ENCODE data around the gene MTAP.

Gene MTAP

DNA sequence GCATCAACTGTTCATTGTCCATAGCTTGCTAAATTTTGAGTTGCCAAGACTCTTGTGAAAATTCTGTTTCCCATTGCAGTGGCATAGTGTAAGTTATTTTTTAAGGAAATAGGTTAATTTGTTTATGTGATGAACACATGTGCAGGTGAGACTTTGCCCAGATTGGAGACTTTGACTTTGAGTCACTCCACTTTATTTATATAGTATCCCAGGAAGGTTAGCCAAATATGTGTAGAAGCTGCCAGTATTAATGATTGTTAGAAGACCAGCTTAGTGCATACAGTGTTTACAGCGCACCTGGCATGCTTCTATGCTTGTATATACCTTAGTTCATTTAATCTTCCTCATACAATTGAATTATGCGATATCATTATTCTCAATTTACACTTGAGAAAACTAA lies 51.0 kb downstream of the MTAP start:
- Histone ChIP-seq H4K20me1 (ENCODE audit: insufficient read depth, low read length, poor library complexity, severe bottlenecking) (no peaks in the 10 kb centered on the region), H3K4me2 (ENCODE audit: low read depth, low read length, poor library complexity, severe bottlenecking) (no peak overlapping the region), H3K4me3 (ENCODE audit: low read length, poor library complexity, severe bottlenecking) (no peak overlapping the region), H2AFZ (ENCODE audit: low read length) (no peak overlapping the region), H3K9ac (ENCODE audit: low read depth, low read length, poor library complexity, severe bottlenecking) (no peak overlapping the region), H3K79me2 (ENCODE audit: insufficient read depth, low read length) (no peaks in the 10 kb centered on the region), H3K9me3 (ENCODE audit: insufficient read depth, low read depth, low read length) (no peaks in the 10 kb centered on the region), H3K9me2 (replicated peaks; ENCODE audit: low read depth, low read length) (no peaks in the 10 kb centered on the region), H3K27me3 (ENCODE audit: insufficient read depth, low read length, poor library complexity, severe bottlenecking) (no peaks in the 10 kb centered on the region), H3K36me3 (ENCODE audit: insufficient read depth, low read length) (peaks cover 31% of the 10 kb centered on the region; the same call in 1 of the 2 replicates), H3K4me1 (ENCODE audit: insufficient read depth, low read length, poor library complexity, severe bottlenecking) (peaks cover 3% of the 10 kb centered on the region), H3F3A (ENCODE audit: low read depth) (no peaks in the 10 kb centered on the region)
- TF ChIP-seq, protein P1, sequence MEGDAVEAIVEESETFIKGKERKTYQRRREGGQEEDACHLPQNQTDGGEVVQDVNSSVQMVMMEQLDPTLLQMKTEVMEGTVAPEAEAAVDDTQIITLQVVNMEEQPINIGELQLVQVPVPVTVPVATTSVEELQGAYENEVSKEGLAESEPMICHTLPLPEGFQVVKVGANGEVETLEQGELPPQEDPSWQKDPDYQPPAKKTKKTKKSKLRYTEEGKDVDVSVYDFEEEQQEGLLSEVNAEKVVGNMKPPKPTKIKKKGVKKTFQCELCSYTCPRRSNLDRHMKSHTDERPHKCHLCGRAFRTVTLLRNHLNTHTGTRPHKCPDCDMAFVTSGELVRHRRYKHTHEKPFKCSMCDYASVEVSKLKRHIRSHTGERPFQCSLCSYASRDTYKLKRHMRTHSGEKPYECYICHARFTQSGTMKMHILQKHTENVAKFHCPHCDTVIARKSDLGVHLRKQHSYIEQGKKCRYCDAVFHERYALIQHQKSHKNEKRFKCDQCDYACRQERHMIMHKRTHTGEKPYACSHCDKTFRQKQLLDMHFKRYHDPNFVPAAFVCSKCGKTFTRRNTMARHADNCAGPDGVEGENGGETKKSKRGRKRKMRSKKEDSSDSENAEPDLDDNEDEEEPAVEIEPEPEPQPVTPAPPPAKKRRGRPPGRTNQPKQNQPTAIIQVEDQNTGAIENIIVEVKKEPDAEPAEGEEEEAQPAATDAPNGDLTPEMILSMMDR (conservative IDR thresholded peaks at IDR 0.05; ENCODE audit: low read length), result no peak
- TF ChIP-seq EZH2phosphoT487 (IDR thresholded peaks at IDR 0.05; ENCODE audit: borderline replicate concordance), result no peak

DNA sequence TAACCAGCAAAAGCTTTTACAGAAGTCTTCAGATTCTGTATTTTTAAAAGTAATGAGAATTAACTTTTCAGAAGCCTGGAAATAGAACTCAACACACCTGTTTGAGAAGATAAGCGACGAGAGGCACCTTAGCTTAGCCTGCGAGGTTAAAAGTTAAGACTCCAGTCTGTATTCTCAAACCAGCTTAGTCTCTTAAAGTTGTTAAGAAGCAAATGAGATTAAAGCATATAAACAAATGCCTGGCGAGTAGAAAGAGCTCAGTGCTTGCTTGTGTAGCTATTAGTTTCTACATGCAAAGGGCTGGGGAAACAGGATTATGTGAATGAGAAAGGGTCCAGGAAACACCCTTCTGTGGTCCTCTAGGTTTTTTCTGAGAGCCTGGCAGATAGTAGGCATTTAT lies 51.7 kb downstream of the MTAP start:
- H2AFZ ChIP-seq (ENCODE audit: low read length), result no peak overlapping the region
- H3K36me3 ChIP-seq (ENCODE audit: insufficient read depth, low read length), result peaks cover 38% of the 10 kb centered on the region; the same call in 1 of the 2 replicates
- H3K9ac ChIP-seq (ENCODE audit: low read depth, low read length, poor library complexity, severe bottlenecking), result no peak overlapping the region
- no peak for TF ChIP-seq EZH2phosphoT487 (IDR thresholded peaks at IDR 0.05; ENCODE audit: borderline replicate concordance)
- TF ChIP-seq, protein P1 (conservative IDR thresholded peaks at IDR 0.05; ENCODE audit: low read length), result no peak
- H3K9me2 ChIP-seq (replicated peaks; ENCODE audit: low read depth, low read length), result no peaks in the 10 kb centered on the region
- H3F3A ChIP-seq (ENCODE audit: low read depth), result no peaks in the 10 kb centered on the region
- H3K4me1 ChIP-seq (ENCODE audit: insufficient read depth, low read length, poor library complexity, severe bottlenecking), result peaks cover 3% of the 10 kb centered on the region
- H4K20me1 ChIP-seq (ENCODE audit: insufficient read depth, low read length, poor library complexity, severe bottlenecking), result no peaks in the 10 kb centered on the region
- H3K27me3 ChIP-seq (ENCODE audit: insufficient read depth, low read length, poor library complexity, severe bottlenecking), result no peaks in the 10 kb centered on the region
- no peaks in the 10 kb centered on the region for H3K79me2 ChIP-seq (ENCODE audit: insufficient read depth, low read length)
- no peak overlapping the region for H3K4me3 ChIP-seq (ENCODE audit: low read length, poor library complexity, severe bottlenecking)
- H3K9me3 ChIP-seq (ENCODE audit: insufficient read depth, low read depth, low read length), result no peaks in the 10 kb centered on the region
- H3K4me2 ChIP-seq (ENCODE audit: low read depth, low read length, poor library complexity, severe bottlenecking), result no peak overlapping the region

DNA sequence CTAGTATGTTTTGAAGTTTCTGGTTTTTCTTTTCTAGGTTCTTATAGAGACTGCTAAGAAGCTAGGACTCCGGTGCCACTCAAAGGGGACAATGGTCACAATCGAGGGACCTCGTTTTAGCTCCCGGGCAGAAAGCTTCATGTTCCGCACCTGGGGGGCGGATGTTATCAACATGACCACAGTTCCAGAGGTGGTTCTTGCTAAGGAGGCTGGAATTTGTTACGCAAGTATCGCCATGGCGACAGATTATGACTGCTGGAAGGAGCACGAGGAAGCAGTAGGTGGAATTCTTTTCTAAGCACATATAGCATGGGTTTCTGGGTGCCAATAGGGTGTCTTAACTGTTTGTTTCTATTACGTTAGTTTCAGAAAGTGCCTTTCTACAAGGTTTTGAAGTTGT lies 52.2 kb downstream of the MTAP start:
- Histone ChIP-seq H3K4me3 (ENCODE audit: low read length, poor library complexity, severe bottlenecking) (no peak overlapping the region), H3K4me2 (ENCODE audit: low read depth, low read length, poor library complexity, severe bottlenecking) (no peak overlapping the region)
- TF ChIP-seq, protein P1 (conservative IDR thresholded peaks at IDR 0.05; ENCODE audit: low read length), result no peak
- TF ChIP-seq EZH2phosphoT487 (IDR thresholded peaks at IDR 0.05; ENCODE audit: borderline replicate concordance), result no peak

More for the DNA sequence above, 52.2 kb downstream of the MTAP start:
- H3K4me1 ChIP-seq (ENCODE audit: insufficient read depth, low read length, poor library complexity, severe bottlenecking), result peaks cover 3% of the 10 kb centered on the region
- no peaks in the 10 kb centered on the region for H3K9me3 ChIP-seq (ENCODE audit: insufficient read depth, low read depth, low read length)
- H3K9ac ChIP-seq (ENCODE audit: low read depth, low read length, poor library complexity, severe bottlenecking), result no peak overlapping the region
- no peaks in the 10 kb centered on the region for H3K79me2 ChIP-seq (ENCODE audit: insufficient read depth, low read length)
- H3K9me2 ChIP-seq (replicated peaks; ENCODE audit: low read depth, low read length), result no peaks in the 10 kb centered on the region
- H4K20me1 ChIP-seq (ENCODE audit: insufficient read depth, low read length, poor library complexity, severe bottlenecking), result no peaks in the 10 kb centered on the region
- no peak overlapping the region for H2AFZ ChIP-seq (ENCODE audit: low read length)
- H3K36me3 ChIP-seq (ENCODE audit: insufficient read depth, low read length), result peaks cover 42% of the 10 kb centered on the region; the same call in 1 of the 2 replicates
- no peaks in the 10 kb centered on the region for H3F3A ChIP-seq (ENCODE audit: low read depth)
- no peaks in the 10 kb centered on the region for H3K27me3 ChIP-seq (ENCODE audit: insufficient read depth, low read length, poor library complexity, severe bottlenecking)
